ENCODE results near the gene APMAP. TPM values are rescaled to one million over a fixed set of nuclear protein-coding genes. Genes with fewer than 3 reads are reported as not detected.

APMAP gene
- total RNA-seq, 2 experiments from 2014 or later: 9.5 to 11.3 TPM

- no peak for ATAC-seq (ENCODE audit: poor library complexity)
- no peaks in the 10 kb centered on the region for H3K9me3 ChIP-seq (ENCODE audit: control insufficient read depth in 1 of 2, insufficient read depth in 1 of 2, low read length in 2 of 2)
- H3K27me3 ChIP-seq (ENCODE audit: control insufficient read depth in 1 of 2, insufficient read depth in 2 of 2, low read length in 2 of 2): no peaks in the 10 kb centered on the region
- H3K4me1 Mint-ChIP-seq (ENCODE audit: low read depth): no peaks in the 10 kb centered on the region
- H3K4me3 ChIP-seq (ENCODE audit: low read length): no peak overlapping the region
- H3K27me3 Mint-ChIP-seq: peaks cover 8% of the 10 kb centered on the region
- no peak overlapping the region for H3K4me3 Mint-ChIP-seq
- no peaks in the 10 kb centered on the region for H3K36me3 Mint-ChIP-seq (ENCODE audit: low read depth)
- peaks cover 11% of the 10 kb centered on the region for H3K4me1 ChIP-seq (ENCODE audit: insufficient read depth, low read length)
- no peak for DNase-seq
- H3K27ac ChIP-seq (ENCODE audit: low read depth in 1 of 2, low read length in 2 of 2): no peak overlapping the region
- intact Hi-C loops (cut with DNase I, micrococcal nuclease): loop anchor here in 1 of 2 experiments (10.0 kb wide), 1 partner anchor 1032 kb away; no protein-coding TSS in a partner anchor
- TF ChIP-seq, protein P1, sequence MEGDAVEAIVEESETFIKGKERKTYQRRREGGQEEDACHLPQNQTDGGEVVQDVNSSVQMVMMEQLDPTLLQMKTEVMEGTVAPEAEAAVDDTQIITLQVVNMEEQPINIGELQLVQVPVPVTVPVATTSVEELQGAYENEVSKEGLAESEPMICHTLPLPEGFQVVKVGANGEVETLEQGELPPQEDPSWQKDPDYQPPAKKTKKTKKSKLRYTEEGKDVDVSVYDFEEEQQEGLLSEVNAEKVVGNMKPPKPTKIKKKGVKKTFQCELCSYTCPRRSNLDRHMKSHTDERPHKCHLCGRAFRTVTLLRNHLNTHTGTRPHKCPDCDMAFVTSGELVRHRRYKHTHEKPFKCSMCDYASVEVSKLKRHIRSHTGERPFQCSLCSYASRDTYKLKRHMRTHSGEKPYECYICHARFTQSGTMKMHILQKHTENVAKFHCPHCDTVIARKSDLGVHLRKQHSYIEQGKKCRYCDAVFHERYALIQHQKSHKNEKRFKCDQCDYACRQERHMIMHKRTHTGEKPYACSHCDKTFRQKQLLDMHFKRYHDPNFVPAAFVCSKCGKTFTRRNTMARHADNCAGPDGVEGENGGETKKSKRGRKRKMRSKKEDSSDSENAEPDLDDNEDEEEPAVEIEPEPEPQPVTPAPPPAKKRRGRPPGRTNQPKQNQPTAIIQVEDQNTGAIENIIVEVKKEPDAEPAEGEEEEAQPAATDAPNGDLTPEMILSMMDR (IDR thresholded peaks at IDR 0.05): no peak
- POLR2A ChIA-PET: no interaction called here
- H3K27ac Mint-ChIP-seq: no peak overlapping the region
- no peaks in the 10 kb centered on the region for H3K9me3 Mint-ChIP-seq
- CTCF ChIA-PET: no interaction called here
- no peaks in the 10 kb centered on the region for H3K36me3 ChIP-seq (ENCODE audit: insufficient read depth, low read length)
Measured at GRCh38 chr20:24916412-24916811, 76.1 kb downstream of the APMAP start.

DNA sequence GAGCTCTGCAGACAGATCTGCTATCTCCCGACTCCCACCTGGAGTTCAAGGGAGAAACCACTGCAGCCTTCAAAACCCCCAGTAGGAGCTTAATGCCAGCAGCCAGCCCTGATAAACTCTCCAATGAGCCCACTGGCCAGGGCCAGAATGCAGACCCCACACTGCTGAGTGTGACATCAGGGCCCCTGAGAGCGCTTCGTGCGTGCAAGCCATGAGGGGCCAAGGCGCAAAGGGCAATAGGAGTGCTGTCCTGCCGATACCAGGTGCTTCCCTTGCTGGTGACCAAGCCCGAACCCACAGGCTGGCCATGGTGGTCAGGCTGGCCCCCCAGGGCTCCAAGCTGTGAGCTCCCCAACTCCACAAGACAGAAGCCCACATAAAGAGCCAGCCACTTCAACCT is 76.7 kb downstream of the APMAP start:
- ChIA-PET POLR2A (no interaction called here), CTCF (no interaction called here)
- ATAC-seq (ENCODE audit: poor library complexity): no peak
- Mint-ChIP-seq H3K9me3 (no peaks in the 10 kb centered on the region), H3K27ac (no peak overlapping the region), H3K4me3 (no peak overlapping the region), H3K4me1 (ENCODE audit: low read depth) (no peaks in the 10 kb centered on the region), H3K36me3 (ENCODE audit: low read depth) (no peaks in the 10 kb centered on the region), H3K27me3 (peaks cover 8% of the 10 kb centered on the region)
- intact Hi-C loops (cut with DNase I, micrococcal nuclease): loop anchor here in 1 of 2 experiments (10.0 kb wide), 1 partner anchor 1031 kb away; no protein-coding TSS in a partner anchor
- Histone ChIP-seq H3K4me3 (ENCODE audit: low read length) (no peak overlapping the region), H3K4me1 (ENCODE audit: insufficient read depth, low read length) (peaks cover 11% of the 10 kb centered on the region), H3K9me3 (ENCODE audit: control insufficient read depth in 1 of 2, insufficient read depth in 1 of 2, low read length in 2 of 2) (no peaks in the 10 kb centered on the region), H3K36me3 (ENCODE audit: insufficient read depth, low read length) (no peaks in the 10 kb centered on the region), H3K27ac (ENCODE audit: low read depth in 1 of 2, low read length in 2 of 2) (no peak overlapping the region), H3K27me3 (ENCODE audit: control insufficient read depth in 1 of 2, insufficient read depth in 2 of 2, low read length in 2 of 2) (no peaks in the 10 kb centered on the region)
- no peak for DNase-seq
- TF ChIP-seq, protein P1 (IDR thresholded peaks at IDR 0.05): no peak

GRCh38 chr20:24915440-24915839 is 77.1 kb downstream of the APMAP start:
- Histone ChIP-seq H3K27me3 (ENCODE audit: control insufficient read depth in 1 of 2, insufficient read depth in 2 of 2, low read length in 2 of 2) (no peaks in the 10 kb centered on the region), H3K4me3 (ENCODE audit: low read length) (no peak overlapping the region), H3K4me1 (ENCODE audit: insufficient read depth, low read length) (peaks cover 11% of the 10 kb centered on the region), H3K36me3 (ENCODE audit: insufficient read depth, low read length) (no peaks in the 10 kb centered on the region), H3K27ac (ENCODE audit: low read depth in 1 of 2, low read length in 2 of 2) (no peak overlapping the region), H3K9me3 (ENCODE audit: control insufficient read depth in 1 of 2, insufficient read depth in 1 of 2, low read length in 2 of 2) (peaks cover 0 to 3% of the 10 kb centered on the region in 2 experiments)
- Mint-ChIP-seq H3K27me3 (peaks cover 8% of the 10 kb centered on the region), H3K4me1 (ENCODE audit: low read depth) (no peaks in the 10 kb centered on the region), H3K9me3 (no peaks in the 10 kb centered on the region), H3K4me3 (no peak overlapping the region), H3K36me3 (ENCODE audit: low read depth) (no peaks in the 10 kb centered on the region), H3K27ac (no peak overlapping the region)
- ATAC-seq (ENCODE audit: poor library complexity) (no peak), DNase-seq (no peak)
- POLR2A ChIA-PET: no interaction called here
- CTCF ChIA-PET: no interaction called here
- intact Hi-C loops (cut with DNase I, micrococcal nuclease): loop anchor here in 1 of 2 experiments (10.0 kb wide), 1 partner anchor 1031 kb away; no protein-coding TSS in a partner anchor
- TF ChIP-seq, protein P1 (IDR thresholded peaks at IDR 0.05): no peak
